C4-2B (cell line): ENCODE measurements around the gene TMF1.

Source experiments
- H3K27ac ChIP-seq: fragments of 450-650 bp; 2 replicates; pipeline ENCODE4 v1.5.1; 2017
- CTCF ChIP-seq: fragments of 450-650 bp; conservative IDR thresholded peaks from 2 replicates; pipeline ENCODE4 v1.5.1; 2017; ENCODE audit warnings: mild to moderate bottlenecking
- ZFX ChIP-seq: fragments of 450-650 bp; IDR thresholded peaks from 2 replicates; pipeline ENCODE4 v1.6.1; 2017

Gene TMF1

GRCh38 chr3:69051756-69052471, at the start of gene TMF1:
Gene TMF1, minus strand, starts transcription at chr3:69052333. Its CDS starts 247 bp downstream, at chr3:69052086.
- peak within 1 kb of the TSS; percentile 80 for H3K27ac ChIP-seq
- peak; percentile 83 for TF ChIP-seq ZFX
- no peak for TF ChIP-seq CTCF

- H3K27ac ChIP-seq = no peak overlapping the region
- TF ChIP-seq CTCF = no peak
- TF ChIP-seq ZFX = no peak
These were observed 47.4 kb upstream of the TMF1 start for GRCh38 chr3:69099576-69099975.

GRCh38 chr3:69097407-69098086, 45.4 kb upstream of the TMF1 start:
- no peak for TF ChIP-seq CTCF
- no peak for TF ChIP-seq ZFX

GRCh38 chr3:69096299-69096698, 44.2 kb upstream of the TMF1 start:
- no peak overlapping the region for H3K27ac ChIP-seq
- TF ChIP-seq CTCF (no peak), ZFX (no peak)

More at GRCh38 chr3:69097407-69098086, 45.4 kb upstream of the TMF1 start:
- no peak overlapping the region for H3K27ac ChIP-seq

GRCh38 chr3:69095636-69096035, 43.5 kb upstream of the TMF1 start:
- TF ChIP-seq CTCF = no peak
- TF ChIP-seq ZFX = no peak
- no peak overlapping the region for H3K27ac ChIP-seq

GRCh38 chr3:69094467-69095205, 42.5 kb upstream of the TMF1 start:
- TF ChIP-seq CTCF (no peak), ZFX (no peak)
- H3K27ac ChIP-seq = peak overlapping the region; percentile 72; the same call in 1 of the 2 replicates

- peak overlapping the region; percentile 42 for H3K27ac ChIP-seq
- TF ChIP-seq ZFX (no peak), CTCF (no peak)
These were observed 39.9 kb upstream of the TMF1 start for GRCh38 chr3:69092030-69092516.
